ENCODE measurements around the gene EHBP1.
A peak's percentile ranks its signal among the peaks of the same experiment; 100 is the strongest.

The EHBP1 gene

GRCh38 chr2:63051795-63052333 lies 346.4 kb downstream of the EHBP1 start:
- DNase-seq (ENCODE audit: low spot score): no peak

- DNase-seq (ENCODE audit: low spot score): no peak
Measured at GRCh38 chr2:63052411-63053080, 347.0 kb downstream of the EHBP1 start.

- DNase-seq (ENCODE audit: low spot score): no peak
Measured at GRCh38 chr2:63053081-63053888, 347.8 kb downstream of the EHBP1 start.

- DNase-seq (ENCODE audit: low spot score): no peak
Measured at GRCh38 chr2:63053889-63054602, 348.5 kb downstream of the EHBP1 start.

- no peak for DNase-seq (ENCODE audit: low spot score)
Measured at GRCh38 chr2:63054841-63055225, 349.3 kb downstream of the EHBP1 start.

GRCh38 chr2:63055226-63056106 lies 350.0 kb downstream of the EHBP1 start:
- DNase-seq (ENCODE audit: low spot score): no peak

- DNase-seq (ENCODE audit: low spot score): no peak
Measured at GRCh38 chr2:63056107-63057050, 350.9 kb downstream of the EHBP1 start.

GRCh38 chr2:63057249-63058143 lies 352.0 kb downstream of the EHBP1 start:
- DNase-seq (ENCODE audit: low spot score): no peak

GRCh38 chr2:63058144-63058920 lies 352.8 kb downstream of the EHBP1 start:
- peak; percentile 25 for DNase-seq (ENCODE audit: low spot score)

GRCh38 chr2:63058921-63059792 lies 353.6 kb downstream of the EHBP1 start:
- DNase-seq (ENCODE audit: low spot score): no peak

GRCh38 chr2:63059793-63060471 lies 354.4 kb downstream of the EHBP1 start:
- DNase-seq (ENCODE audit: low spot score): no peak

GRCh38 chr2:63060472-63060991 lies 355.0 kb downstream of the EHBP1 start:
- no peak for DNase-seq (ENCODE audit: low spot score)

- no peak for DNase-seq (ENCODE audit: low spot score)
Measured at GRCh38 chr2:63064197-63064596, 358.7 kb downstream of the EHBP1 start.

GRCh38 chr2:63064661-63065060 lies 359.1 kb downstream of the EHBP1 start:
- DNase-seq (ENCODE audit: low spot score): no peak

GRCh38 chr2:63066265-63066664 lies 360.8 kb downstream of the EHBP1 start:
- DNase-seq (ENCODE audit: low spot score): no peak

GRCh38 chr2:63066838-63067237 lies 361.3 kb downstream of the EHBP1 start:
- no peak for DNase-seq (ENCODE audit: low spot score)

GRCh38 chr2:63071664-63072063 lies 366.2 kb downstream of the EHBP1 start:
- DNase-seq (ENCODE audit: low spot score): no peak
